Stimulated activated CD4-positive, alpha-beta T cell treated with anti-CD3 and anti-CD28 coated beads, Interleukin-15, amount 100 ng/mL, for 1 hour (primary cell): ENCODE data around the gene CKAP2L.
"Not testable (repeated sequence)": the region's sequence is repeated elsewhere in the genome, so short reads cannot be mapped to it uniquely, and the experiment has no call there.

Experiments
- DNase-seq, 2 donors: peaks; one replicate each; pipeline ENCODE4 v3.0.0-alpha.2; 2020; ENCODE audit warnings: low read depth in 1 of 2, low spot score in 1 of 2

The CKAP2L gene

GRCh38 chr2:112728029-112728362 lies 36.4 kb downstream of the CKAP2L start:
- DNase-seq, result no peak

- DNase-seq, result no peak
Observed at GRCh38 chr2:112727276-112728028, 37.0 kb downstream of the CKAP2L start.

GRCh38 chr2:112726487-112727190 lies 37.8 kb downstream of the CKAP2L start:
- peak; percentile 74 to 78 for DNase-seq

GRCh38 chr2:112725545-112726457 lies 38.6 kb downstream of the CKAP2L start:
- DNase-seq, result no peak

GRCh38 chr2:112724591-112725525 lies 39.6 kb downstream of the CKAP2L start:
- DNase-seq, result no peak

- no peak for DNase-seq
Observed at GRCh38 chr2:112723995-112724394, 40.4 kb downstream of the CKAP2L start.

- no peak for DNase-seq
Observed at GRCh38 chr2:112723547-112723940, 40.9 kb downstream of the CKAP2L start.

GRCh38 chr2:112722816-112723546 lies 41.4 kb downstream of the CKAP2L start:
- no peak for DNase-seq

GRCh38 chr2:112721819-112722522 lies 42.4 kb downstream of the CKAP2L start:
- DNase-seq, result no peak

GRCh38 chr2:112720785-112721184 lies 43.6 kb downstream of the CKAP2L start, which contains the start of gene NT5DC4:
TSS of gene NT5DC4 (plus strand) at chr2:112721020. CDS start at chr2:112721080, 60 bp downstream.
- no peak for DNase-seq

- no peak for DNase-seq
Observed at GRCh38 chr2:112718863-112719370, 45.5 kb downstream of the CKAP2L start.

- not testable (repeated sequence) for DNase-seq
Observed at GRCh38 chr2:112716826-112717352, 47.5 kb downstream of the CKAP2L start.

- not testable (repeated sequence) for DNase-seq
Observed at GRCh38 chr2:112716094-112716493, 48.3 kb downstream of the CKAP2L start.

- no peak for DNase-seq
Observed at GRCh38 chr2:112714836-112715631, 49.4 kb downstream of the CKAP2L start.

GRCh38 chr2:112714331-112714730 lies 50.1 kb downstream of the CKAP2L start:
- DNase-seq, result no peak

- DNase-seq, result no peak
Observed at GRCh38 chr2:112713926-112714325, 50.5 kb downstream of the CKAP2L start.

GRCh38 chr2:112713585-112713925 lies 50.9 kb downstream of the CKAP2L start:
- DNase-seq, result no peak
